Smooth muscle cell of the umbilical artery (primary cell): ENCODE results near the gene ABCC12. TPM values are rescaled to one million over a fixed set of nuclear protein-coding genes. Genes with fewer than 3 reads are reported as not detected.

Experiments used
- total RNA-seq: library from RNA; depleted of rRNA; stranded (reverse); fragments of >200 nt; gene quantifications from 2 replicates; pipeline ENCODE4 v1.2.3, GENCODE V29; 2014

Gene ABCC12
- total RNA-seq = not detected in 2 replicates

DNA sequence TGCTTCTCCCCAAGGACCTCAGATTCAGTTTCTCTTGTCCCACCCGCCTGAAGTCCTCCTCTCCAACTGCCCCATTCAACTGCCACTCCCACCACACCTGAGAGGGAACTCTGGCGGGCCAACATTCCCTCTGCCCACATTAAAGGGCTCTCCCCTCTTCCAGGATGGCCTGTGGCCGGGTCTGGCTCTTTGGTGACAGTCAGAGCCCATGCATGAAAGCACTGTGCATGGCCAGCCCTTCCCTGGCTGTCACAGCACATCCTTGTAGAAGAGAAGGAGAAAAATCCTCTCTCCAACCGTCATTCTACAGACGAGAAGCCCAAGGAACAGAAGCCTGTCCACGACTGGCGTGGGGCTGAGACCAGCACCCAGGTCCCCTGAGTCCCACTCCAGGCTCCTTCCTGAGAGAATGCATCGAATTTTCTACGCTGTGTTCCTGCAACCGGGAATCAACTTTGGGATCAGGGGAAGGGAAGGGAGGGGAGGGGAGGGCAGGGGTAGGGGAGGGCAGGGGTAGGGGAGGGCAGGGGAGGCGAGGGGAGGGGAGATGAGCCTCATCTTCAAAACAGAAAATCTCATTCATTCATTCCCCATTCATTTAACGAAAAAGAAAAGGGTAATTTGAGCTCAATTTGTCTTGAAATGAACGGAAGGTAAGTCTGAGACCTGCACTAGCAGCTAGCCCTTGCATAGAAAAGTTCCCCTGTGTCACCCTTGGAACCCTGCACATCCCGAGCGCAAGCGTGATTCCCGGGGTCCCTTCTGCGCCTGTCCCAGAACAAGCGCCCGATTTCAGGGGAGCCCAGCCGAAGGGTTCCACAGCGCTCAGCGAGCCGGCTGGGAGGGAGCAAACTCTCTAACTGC, at the start of gene ABCC12:
ABCC12 (minus strand) TSS at position 68 of the 864 bp plus-strand sequence. CDS start 9,569 bp downstream, outside the sequence.

Other genes with a start within 250 kb of the ABCC12 start
- 63.0 and 86.5 TPM in 2 replicates for gene LONP2, start 88.3 kb upstream of the ABCC12 start, total RNA-seq
- gene ABCC11, start 91.5 kb upstream of the ABCC12 start, total RNA-seq = 0.05 TPM in 1 of 2 replicates, not detected in the other
- gene SIAH1, start 229.4 kb upstream of the ABCC12 start, total RNA-seq = 21.2 and 37.4 TPM in 2 replicates